OCI-LY3 (cell line): ENCODE data around the gene PSG4.

Source experiments
- CTCF ChIP-seq: fragments of 200-600, 300-600 bp; sonication (generic); IDR thresholded peaks from 2 replicates; pipeline ENCODE4 v1.5.1; 2014; ENCODE audit warnings: antibody characterized with exemption, low read length, low read depth
- EZH2phosphoT487 ChIP-seq: fragments of 200-600 bp; shearing (Covaris generic); IDR thresholded peaks from 2 replicates; pipeline ENCODE4 v1.6.1; 2018; ENCODE audit warnings: antibody characterized with exemption, mixed run types, low read depth

GRCh38 chr19:43152214-43152613 is 53.2 kb downstream of the PSG4 start:
- no peak for TF ChIP-seq CTCF
- no peak for TF ChIP-seq EZH2phosphoT487
